HCT116 (cell line): ENCODE data around the gene QRICH2. TPM values are rescaled to one million over a fixed set of nuclear protein-coding genes. Genes with fewer than 3 reads are reported as not detected.

Source experiments
- ATAC-seq: fragments of 200-7000 bp; cut with Tn5 transposase; 2 replicates; pipeline ENCODE4 v1.9.1; 2020; ENCODE audit warnings: mild to moderate bottlenecking, moderate library complexity
- BruUV-seq: library from RNA; stranded (reverse); fragments of 400-500 nt; replicated peaks from 2 replicates; lab custom pipeline; 2021; lab: Mats Ljungman, UMichigan
- CTCF ChIA-PET: fragments of 300-600 bp; sonication (Branson Sonifier 250); formaldehyde crosslinking; loops from one replicate; lab custom pipeline; 2021; ENCODE audit warnings: antibody characterized with exemption; lab: Charles Lee
- POLR2A ChIA-PET: fragments of 300-600, 350-600 bp; sonication (Branson Sonifier 250); formaldehyde crosslinking; loops from one replicate; lab custom pipeline; 2021; ENCODE audit warnings: antibody characterized with exemption; lab: Charles Lee
- RAD21 ChIA-PET, 2 experiments: fragments of 300-600 bp; sonication (Branson Sonifier 250); formaldehyde crosslinking; loops; one replicate each; lab custom pipeline; 2023; ENCODE audit warnings: low total read pairs in 2 of 2; ENCODE audit not compliant: uncharacterized antibody in 2 of 2, unreplicated experiment in 2 of 2, low non-redundant PET in 1 of 2; lab: Charles Lee
- DNase-seq: peaks from one replicate; pipeline ENCODE4 v3.0.0-alpha.2; 2010; ENCODE audit warnings: low read depth, low spot score
- H2AFZ ChIP-seq: fragments of 200-600 bp; shearing (Covaris generic), sonication (generic); 2 replicates; pipeline ENCODE4 v1.6.1; 2017; ENCODE audit warnings: low read depth, mixed run types, mixed read lengths, antibody characterized with exemption, low read length; ENCODE audit not compliant: poor library complexity, severe bottlenecking
- H3K27ac ChIP-seq: 2 replicates; pipeline ENCODE4 v1.5.1; 2012; ENCODE audit warnings: low read depth, low read length
- H3K27me3 ChIP-seq: fragments of 200-600 bp; sonication (generic); 2 replicates; pipeline ENCODE4 v1.6.1; 2016; ENCODE audit warnings: mixed run types, low read length, mixed read lengths; ENCODE audit not compliant: insufficient read depth
- H3K36me3 ChIP-seq, 2 experiments: fragments of 200-500 bp in 1 of 2; fragments of 200-600 bp in 1 of 2; sonication (Bioruptor generic) in 1 of 2; sonication (generic) in 1 of 2; 2 replicates each; pipeline versions ENCODE4 v1.5.1 to v1.6.1; 2014 to 2016; ENCODE audit warnings: low read length in 2 of 2, inconsistent platforms in 1 of 2, mixed read lengths in 1 of 2, mixed run types in 1 of 2; ENCODE audit not compliant: insufficient read depth in 2 of 2, control insufficient read depth in 1 of 2
- H3K4me1 ChIP-seq, 2 experiments: fragments of 200-600 bp in 1 of 2; sonication (generic) in 1 of 2; 2 replicates each; pipeline versions ENCODE4 v1.5.1 to v1.6.1; 2012 to 2017; ENCODE audit warnings: low read length in 2 of 2, inconsistent platforms in 1 of 2, mild to moderate bottlenecking in 1 of 2, mixed read lengths in 1 of 2, mixed run types in 1 of 2, moderate library complexity in 1 of 2; ENCODE audit not compliant: insufficient read depth in 2 of 2, control insufficient read depth in 1 of 2
- H3K4me2 ChIP-seq: fragments of 200-600 bp; sonication (generic); 2 replicates; pipeline ENCODE4 v1.6.1; 2017; ENCODE audit warnings: mixed run types, low read length, mixed read lengths
- H3K4me3 ChIP-seq, 2 experiments: fragments of 200-600 bp in 1 of 2; sonication (generic) in 1 of 2; replicated peaks in 1 of 2; 2 replicates each; pipeline ENCODE4 v1.5.1; 2011 to 2016; ENCODE audit warnings: low read length in 2 of 2, control low read depth in 1 of 2, low read depth in 1 of 2, mild to moderate bottlenecking in 1 of 2, mixed read lengths in 1 of 2, mixed run types in 1 of 2
- H3K79me2 ChIP-seq: fragments of 200-600 bp; sonication (generic); 2 replicates; pipeline ENCODE4 v1.6.1; 2017; ENCODE audit warnings: mild to moderate bottlenecking, mixed run types, low read length, moderate library complexity, mixed read lengths; ENCODE audit not compliant: insufficient read depth
- H3K9ac ChIP-seq: fragments of 200-600 bp; sonication (generic); 2 replicates; pipeline ENCODE4 v1.6.1; 2016; ENCODE audit warnings: low read length, mixed read lengths
- H3K9me2 ChIP-seq: fragments of 200-600 bp; sonication (generic), shearing (Covaris generic); 2 replicates; pipeline ENCODE4 v1.6.1; 2017; ENCODE audit warnings: mixed run types, mild to moderate bottlenecking, moderate library complexity; ENCODE audit not compliant: insufficient read depth
- H3K9me3 ChIP-seq, 2 experiments: fragments of 200-500 bp in 1 of 2; fragments of 200-600 bp in 1 of 2; sonication (Bioruptor generic) in 1 of 2; sonication (generic) in 1 of 2; 2 replicates each; pipeline ENCODE4 v1.6.1; 2014 to 2017; ENCODE audit warnings: low read length in 2 of 2, mixed read lengths in 2 of 2, inconsistent platforms in 1 of 2, low read depth in 1 of 2, mild to moderate bottlenecking in 1 of 2, mixed run types in 1 of 2, moderate library complexity in 1 of 2; ENCODE audit not compliant: control insufficient read depth in 1 of 2, insufficient read depth in 1 of 2
- H4K20me1 ChIP-seq: fragments of 200-600 bp; sonication (generic), shearing (Covaris generic); 2 replicates; pipeline ENCODE4 v1.6.1; 2017; ENCODE audit warnings: mixed run types, mild to moderate bottlenecking, moderate library complexity; ENCODE audit not compliant: insufficient read depth
- CBX3 ChIP-seq: IDR thresholded peaks from 2 replicates; pipeline ENCODE4 v1.6.1; 2012; ENCODE audit warnings: low read depth
- CEBPB ChIP-seq: IDR thresholded peaks from 2 replicates; pipeline ENCODE4 v1.6.1; 2012; ENCODE audit warnings: low read depth
- POLR2A ChIP-seq: IDR thresholded peaks from 2 replicates; pipeline ENCODE4 v1.7.0; 2011; ENCODE audit warnings: borderline replicate concordance; ENCODE audit not compliant: insufficient read depth, insufficient read length; ENCODE audit errors: extremely low read depth
- POLR2AphosphoS5 ChIP-seq: IDR thresholded peaks from 2 replicates; pipeline ENCODE4 v1.6.1; 2011; ENCODE audit warnings: mild to moderate bottlenecking, low read depth, low read length, moderate library complexity
- RAD21 ChIP-seq: IDR thresholded peaks from 2 replicates; pipeline ENCODE4 v1.6.1; 2012; ENCODE audit warnings: low read depth, mild to moderate bottlenecking
- REST ChIP-seq: IDR thresholded peaks from 2 replicates; pipeline ENCODE4 v1.6.1; 2012; ENCODE audit warnings: low read depth
- SP1 ChIP-seq: IDR thresholded peaks from 2 replicates; pipeline ENCODE4 v1.6.1; 2012; ENCODE audit warnings: low read depth
- SRF ChIP-seq: IDR thresholded peaks from 2 replicates; pipeline ENCODE4 v1.6.1; 2012; ENCODE audit warnings: low read depth
- ZFX ChIP-seq: fragments of 450-650 bp; IDR thresholded peaks from 2 replicates; pipeline ENCODE4 v1.6.1; 2017
- ZNF274 ChIP-seq: fragments of 200-500 bp; sonication (Bioruptor generic); IDR thresholded peaks from 2 replicates; pipeline ENCODE4 v1.6.1; 2014; ENCODE audit warnings: mild to moderate bottlenecking, low read depth, low read length, inconsistent platforms
- intact Hi-C: fragments of 100-400 bp; cut with micrococcal nuclease; formaldehyde crosslinking; loops from 2 replicates; pipeline ENCODE4 v1.10.0; 2022
- total RNA-seq: library from RNA; stranded (reverse); gene quantifications from one replicate; pipeline ENCODE4 v1.2.1, GENCODE V29; 2021; ENCODE audit not compliant: unreplicated experiment
- TF ChIP-seq, protein P1 (sequence below), 3 experiments: fragments of 200-600 bp in 1 of 3; sonication (generic) in 1 of 3; IDR thresholded peaks in 2 of 3; conservative IDR thresholded peaks in 1 of 3; 2 replicates each; pipeline ENCODE4 v1.5.1; 2012 to 2017; ENCODE audit warnings: low read depth in 2 of 3, low read length in 2 of 3, antibody characterized with exemption in 1 of 3, borderline replicate concordance in 1 of 3, control low read depth in 1 of 3, mild to moderate bottlenecking in 1 of 3, mixed read lengths in 1 of 3, mixed run types in 1 of 3, moderate library complexity in 1 of 3; ENCODE audit not compliant: insufficient read depth in 1 of 3
- TF ChIP-seq, protein P2 (sequence below): IDR thresholded peaks from 2 replicates; pipeline ENCODE4 v1.6.1; 2012

The QRICH2 gene
- total RNA-seq, 1 experiment from 2014 or later = 4.9 TPM

DNA sequence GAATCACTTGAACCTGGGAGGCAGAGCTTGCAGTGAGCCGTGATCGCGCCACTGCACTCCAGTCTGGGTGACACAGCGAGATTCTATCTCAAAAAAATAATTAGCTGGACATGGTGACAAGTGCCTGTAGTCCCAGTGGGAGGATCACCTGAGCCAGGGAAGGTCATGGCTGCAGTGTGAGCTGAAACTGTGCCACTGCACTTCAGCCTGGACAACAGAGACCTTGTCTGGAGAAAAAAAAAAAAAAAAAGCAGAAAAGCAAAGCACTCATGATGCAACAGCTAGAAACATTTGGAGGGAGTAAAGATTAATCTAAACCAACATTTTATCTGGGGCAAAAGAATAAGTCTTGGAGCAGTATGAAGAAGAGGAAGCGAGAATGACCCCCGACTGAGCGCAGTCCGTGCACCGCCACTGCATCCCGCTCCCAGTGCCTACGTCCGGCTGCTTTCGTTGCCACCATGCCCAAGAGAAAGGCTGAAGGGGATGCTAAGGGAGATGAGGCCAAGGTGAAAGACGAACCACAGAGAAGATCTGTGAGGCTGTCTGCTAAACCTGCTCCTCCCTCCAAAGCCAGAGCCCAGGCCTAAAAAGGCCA lies 37.4 kb upstream of the QRICH2 start:
- no peaks in the 10 kb centered on the region for H3K4me1 ChIP-seq
- H3K27ac ChIP-seq = no peak overlapping the region
- no TSS peak for BruUV-seq
- no peak for ATAC-seq
- H4K20me1 ChIP-seq = peaks cover 4% of the 10 kb centered on the region; the same call in 1 of the 2 replicates
- peaks cover 12% of the 10 kb centered on the region for H3K79me2 ChIP-seq
- no peak for DNase-seq
- no peak overlapping the region for H3K9ac ChIP-seq
- no peak overlapping the region for H3K4me3 ChIP-seq
- TF ChIP-seq SP1 (no peak), POLR2A (no peak), SRF (no peak), ZFX (no peak), CEBPB (no peak)
- TF ChIP-seq, protein P1, sequence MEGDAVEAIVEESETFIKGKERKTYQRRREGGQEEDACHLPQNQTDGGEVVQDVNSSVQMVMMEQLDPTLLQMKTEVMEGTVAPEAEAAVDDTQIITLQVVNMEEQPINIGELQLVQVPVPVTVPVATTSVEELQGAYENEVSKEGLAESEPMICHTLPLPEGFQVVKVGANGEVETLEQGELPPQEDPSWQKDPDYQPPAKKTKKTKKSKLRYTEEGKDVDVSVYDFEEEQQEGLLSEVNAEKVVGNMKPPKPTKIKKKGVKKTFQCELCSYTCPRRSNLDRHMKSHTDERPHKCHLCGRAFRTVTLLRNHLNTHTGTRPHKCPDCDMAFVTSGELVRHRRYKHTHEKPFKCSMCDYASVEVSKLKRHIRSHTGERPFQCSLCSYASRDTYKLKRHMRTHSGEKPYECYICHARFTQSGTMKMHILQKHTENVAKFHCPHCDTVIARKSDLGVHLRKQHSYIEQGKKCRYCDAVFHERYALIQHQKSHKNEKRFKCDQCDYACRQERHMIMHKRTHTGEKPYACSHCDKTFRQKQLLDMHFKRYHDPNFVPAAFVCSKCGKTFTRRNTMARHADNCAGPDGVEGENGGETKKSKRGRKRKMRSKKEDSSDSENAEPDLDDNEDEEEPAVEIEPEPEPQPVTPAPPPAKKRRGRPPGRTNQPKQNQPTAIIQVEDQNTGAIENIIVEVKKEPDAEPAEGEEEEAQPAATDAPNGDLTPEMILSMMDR (IDR thresholded peaks at IDR 0.05 in 2 of 3, conservative IDR thresholded peaks at IDR 0.05 in 1 of 3; ENCODE audit: borderline replicate concordance in 1 of 3, insufficient read depth in 1 of 3, low read depth in 2 of 3, low read length in 2 of 3) = no peak
- TF ChIP-seq, protein P2, sequence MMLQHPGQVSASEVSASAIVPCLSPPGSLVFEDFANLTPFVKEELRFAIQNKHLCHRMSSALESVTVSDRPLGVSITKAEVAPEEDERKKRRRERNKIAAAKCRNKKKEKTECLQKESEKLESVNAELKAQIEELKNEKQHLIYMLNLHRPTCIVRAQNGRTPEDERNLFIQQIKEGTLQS = no peak
- intact Hi-C loops = no loop called here
- CTCF ChIA-PET = no interaction called here
- POLR2A ChIA-PET = interaction anchor here (0.9 kb wide), 1 partner anchor 8 kb away, joined by 3 read pairs; the partner anchor contains the start of gene PRPSAP1
- H3K36me3 ChIP-seq = peaks cover 34 to 35% of the 10 kb centered on the region in 2 experiments; a peak in 3 of 4 replicates
- no peaks in the 10 kb centered on the region for H3K9me2 ChIP-seq
- no peak overlapping the region for H2AFZ ChIP-seq
- no peak overlapping the region for H3K4me2 ChIP-seq
- RAD21 ChIA-PET = no interaction called here
- no peaks in the 10 kb centered on the region for H3K9me3 ChIP-seq
- H3K27me3 ChIP-seq = no peaks in the 10 kb centered on the region

DNA sequence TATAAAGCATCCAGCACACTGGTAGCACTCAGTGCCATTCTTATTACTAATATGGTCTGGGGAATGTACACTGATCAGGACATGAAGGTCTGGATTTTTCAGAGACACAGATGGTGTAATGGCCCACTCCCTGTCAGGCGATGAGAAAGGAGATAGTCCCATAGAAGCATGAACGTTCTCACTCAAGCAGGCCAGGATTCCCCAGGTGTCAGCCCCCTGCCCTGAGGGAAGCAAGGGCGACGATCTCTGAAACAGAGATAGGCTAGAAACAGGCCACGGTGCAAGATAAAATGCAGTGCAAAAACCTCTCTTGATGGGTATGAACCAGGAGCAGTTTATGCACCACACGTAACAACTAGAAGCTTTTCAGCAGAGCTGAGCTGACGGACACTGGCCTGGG lies 35.0 kb upstream of the QRICH2 start:
- no peak overlapping the region for H3K9ac ChIP-seq
- H3K4me1 ChIP-seq = no peaks in the 10 kb centered on the region
- no peaks in the 10 kb centered on the region for H3K9me2 ChIP-seq
- no peaks in the 10 kb centered on the region for H4K20me1 ChIP-seq
- H3K27ac ChIP-seq = no peak overlapping the region
- CTCF ChIA-PET = no interaction called here
- POLR2A ChIA-PET = no interaction called here
- no peak overlapping the region for H3K4me3 ChIP-seq
- intact Hi-C loops = no loop called here
- H3K4me2 ChIP-seq = no peak overlapping the region
- H3K36me3 ChIP-seq = peaks cover 34 to 41% of the 10 kb centered on the region in 2 experiments
- DNase-seq = no peak
- RAD21 ChIA-PET = no interaction called here
- peaks cover 14% of the 10 kb centered on the region for H3K79me2 ChIP-seq
- H3K27me3 ChIP-seq = no peaks in the 10 kb centered on the region
- no peak overlapping the region for H2AFZ ChIP-seq
- ATAC-seq = no peak
- no TSS peak for BruUV-seq
- no peaks in the 10 kb centered on the region for H3K9me3 ChIP-seq
- TF ChIP-seq CBX3 (no peak), SRF (no peak), REST (no peak), POLR2A (no peak), RAD21 (no peak), ZNF274 (no peak), POLR2AphosphoS5 (no peak)
